H1 (cell line): ENCODE measurements around the gene CCDC78. TPM values are rescaled to one million over a fixed set of nuclear protein-coding genes. Genes with fewer than 3 reads are reported as not detected.

Source experiments
- POLR2A ChIP-seq, 2 experiments: IDR thresholded peaks; 1 replicate in 1 of 2; 2 replicates in 1 of 2; pipeline ENCODE4 v1.6.1; 2011; ENCODE audit warnings: low read depth in 2 of 2, low read length in 2 of 2, mild to moderate bottlenecking in 2 of 2; ENCODE audit errors: control extremely low read depth in 1 of 2
- RAD21 ChIP-seq, 2 experiments: IDR thresholded peaks in 1 of 2; conservative IDR thresholded peaks in 1 of 2; 2 replicates each; pipeline ENCODE4 v1.6.1; 2011; ENCODE audit warnings: low read depth in 2 of 2, low read length in 2 of 2, improper control_type of control experiment in 1 of 2, inconsistent platforms in 1 of 2, mild to moderate bottlenecking in 1 of 2, moderate library complexity in 1 of 2
- RFX5 ChIP-seq: IDR thresholded peaks from 2 replicates; pipeline ENCODE4 v1.6.1; 2011; ENCODE audit warnings: low read depth, low read length, improper control_type of control experiment, borderline replicate concordance
- RNF2 ChIP-seq: fragments of 200-900, 300-1000 bp; sonication (generic); IDR thresholded peaks from 2 replicates; pipeline ENCODE4 v1.7.1; 2016; ENCODE audit warnings: borderline replicate concordance, low read depth, mild to moderate bottlenecking, antibody characterized with exemption, low read length; ENCODE audit not compliant: poor library complexity, severe bottlenecking; ENCODE audit errors: missing control alignments
- SP1 ChIP-seq: IDR thresholded peaks from 2 replicates; pipeline ENCODE4 v1.6.1; 2011; ENCODE audit warnings: low read depth, low read length
- polyA plus RNA-seq, 7 experiments: library from polyadenylated mRNA; depleted of rRNA in 3 of 7; stranded (reverse) in 5 of 7; unstranded in 2 of 7; fragments of >200 nt in 5 of 7; fragments of 200-250 nt in 2 of 7; gene quantifications; 1 replicate in 5 of 7; 2 replicates in 1 of 7; 4 replicates in 1 of 7; pipeline versions ENCODE4 v1.2.1 to v1.2.3, GENCODE V29; 2011 to 2013; ENCODE audit warnings: missing spikeins in 2 of 7, mixed read lengths in 2 of 7
- total RNA-seq: library from RNA; stranded (reverse); fragmentation: NEBNext Ultra II Directional; extraction: Animal tissue kit (Norgen Biotek cat#: 25700); gene quantifications from 2 replicates; pipeline ENCODE4 v1.2.1, GENCODE V29; 2021
- TF ChIP-seq, protein P1 (sequence below), 3 experiments: IDR thresholded peaks; 1 replicate in 2 of 3; 2 replicates in 1 of 3; pipeline versions ENCODE4 v1.5.1 to v1.6.1; 2011; ENCODE audit warnings: low read length in 3 of 3, mild to moderate bottlenecking in 3 of 3, inconsistent platforms in 2 of 3, low read depth in 1 of 3, moderate library complexity in 1 of 3; ENCODE audit not compliant: insufficient read depth in 1 of 3; ENCODE audit errors: control extremely low read depth in 1 of 3
- TF ChIP-seq, protein P2 (sequence below): IDR thresholded peaks from 2 replicates; pipeline ENCODE4 v1.6.1; 2012; ENCODE audit warnings: inconsistent platforms

The CCDC78 gene
- total and polyA plus RNA-seq, 2 of the 8 experiments (the other 6 are each of a cell fraction or from before 2014, with no cell fraction given): 7.1 to 8.5 TPM

DNA sequence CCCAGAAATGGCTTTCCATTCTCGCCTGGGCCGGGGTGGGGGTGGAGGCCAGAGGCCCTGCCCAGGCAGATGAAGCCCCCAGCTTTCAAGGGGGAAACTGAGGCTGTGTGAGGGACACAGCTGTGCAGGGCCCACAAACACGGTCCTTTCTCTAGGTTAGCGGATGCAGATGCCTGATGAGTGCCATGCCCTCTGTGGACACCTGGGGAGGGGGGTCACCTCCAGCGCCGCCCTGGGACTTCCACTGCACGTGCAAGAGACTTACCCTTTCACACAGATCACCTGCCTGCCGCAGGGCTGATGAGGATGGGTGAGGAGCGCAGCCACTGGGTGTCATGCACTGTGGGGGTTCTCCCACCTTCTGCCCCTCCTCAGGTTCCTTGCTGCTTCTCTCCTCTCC lies 7.9 kb downstream of the CCDC78 start (continued):
- TF ChIP-seq, protein P1, sequence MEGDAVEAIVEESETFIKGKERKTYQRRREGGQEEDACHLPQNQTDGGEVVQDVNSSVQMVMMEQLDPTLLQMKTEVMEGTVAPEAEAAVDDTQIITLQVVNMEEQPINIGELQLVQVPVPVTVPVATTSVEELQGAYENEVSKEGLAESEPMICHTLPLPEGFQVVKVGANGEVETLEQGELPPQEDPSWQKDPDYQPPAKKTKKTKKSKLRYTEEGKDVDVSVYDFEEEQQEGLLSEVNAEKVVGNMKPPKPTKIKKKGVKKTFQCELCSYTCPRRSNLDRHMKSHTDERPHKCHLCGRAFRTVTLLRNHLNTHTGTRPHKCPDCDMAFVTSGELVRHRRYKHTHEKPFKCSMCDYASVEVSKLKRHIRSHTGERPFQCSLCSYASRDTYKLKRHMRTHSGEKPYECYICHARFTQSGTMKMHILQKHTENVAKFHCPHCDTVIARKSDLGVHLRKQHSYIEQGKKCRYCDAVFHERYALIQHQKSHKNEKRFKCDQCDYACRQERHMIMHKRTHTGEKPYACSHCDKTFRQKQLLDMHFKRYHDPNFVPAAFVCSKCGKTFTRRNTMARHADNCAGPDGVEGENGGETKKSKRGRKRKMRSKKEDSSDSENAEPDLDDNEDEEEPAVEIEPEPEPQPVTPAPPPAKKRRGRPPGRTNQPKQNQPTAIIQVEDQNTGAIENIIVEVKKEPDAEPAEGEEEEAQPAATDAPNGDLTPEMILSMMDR (IDR thresholded peaks at IDR 0.05; ENCODE audit: control extremely low read depth in 1 of 3, insufficient read depth in 1 of 3, low read depth in 1 of 3, low read length in 3 of 3): no peak
- TF ChIP-seq RFX5: no peak
- TF ChIP-seq RAD21 (IDR thresholded peaks at IDR 0.05 in 1 of 2, conservative IDR thresholded peaks at IDR 0.05 in 1 of 2; ENCODE audit: low read depth in 2 of 2, low read length in 2 of 2): no peak
- TF ChIP-seq, protein P2, sequence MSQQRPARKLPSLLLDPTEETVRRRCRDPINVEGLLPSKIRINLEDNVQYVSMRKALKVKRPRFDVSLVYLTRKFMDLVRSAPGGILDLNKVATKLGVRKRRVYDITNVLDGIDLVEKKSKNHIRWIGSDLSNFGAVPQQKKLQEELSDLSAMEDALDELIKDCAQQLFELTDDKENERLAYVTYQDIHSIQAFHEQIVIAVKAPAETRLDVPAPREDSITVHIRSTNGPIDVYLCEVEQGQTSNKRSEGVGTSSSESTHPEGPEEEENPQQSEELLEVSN: no peak
- TF ChIP-seq SP1: no peak
- TF ChIP-seq RNF2: no peak
- TF ChIP-seq POLR2A (IDR thresholded peaks at IDR 0.05; ENCODE audit: control extremely low read depth in 1 of 2, low read depth in 2 of 2, low read length in 2 of 2): no peak
